SU-DHL-6 (cell line): Measurements from ENCODE around the gene BBLN.

Experiments
- CTCF ChIP-seq: fragments of 200-600 bp; sonication (generic); IDR thresholded peaks from one replicate; pipeline ENCODE4 v1.5.1; 2017; ENCODE audit warnings: antibody characterized with exemption, mild to moderate bottlenecking, low read length, moderate library complexity; ENCODE audit not compliant: insufficient read depth, poor library complexity, severe bottlenecking
- EZH2phosphoT487 ChIP-seq: fragments of 200-600 bp; sonication (generic), shearing (Covaris generic); conservative IDR thresholded peaks from 2 replicates; pipeline ENCODE4 v1.6.1; 2018; ENCODE audit warnings: mild to moderate bottlenecking, antibody characterized with exemption, low read length, moderate library complexity, mixed read lengths

DNA sequence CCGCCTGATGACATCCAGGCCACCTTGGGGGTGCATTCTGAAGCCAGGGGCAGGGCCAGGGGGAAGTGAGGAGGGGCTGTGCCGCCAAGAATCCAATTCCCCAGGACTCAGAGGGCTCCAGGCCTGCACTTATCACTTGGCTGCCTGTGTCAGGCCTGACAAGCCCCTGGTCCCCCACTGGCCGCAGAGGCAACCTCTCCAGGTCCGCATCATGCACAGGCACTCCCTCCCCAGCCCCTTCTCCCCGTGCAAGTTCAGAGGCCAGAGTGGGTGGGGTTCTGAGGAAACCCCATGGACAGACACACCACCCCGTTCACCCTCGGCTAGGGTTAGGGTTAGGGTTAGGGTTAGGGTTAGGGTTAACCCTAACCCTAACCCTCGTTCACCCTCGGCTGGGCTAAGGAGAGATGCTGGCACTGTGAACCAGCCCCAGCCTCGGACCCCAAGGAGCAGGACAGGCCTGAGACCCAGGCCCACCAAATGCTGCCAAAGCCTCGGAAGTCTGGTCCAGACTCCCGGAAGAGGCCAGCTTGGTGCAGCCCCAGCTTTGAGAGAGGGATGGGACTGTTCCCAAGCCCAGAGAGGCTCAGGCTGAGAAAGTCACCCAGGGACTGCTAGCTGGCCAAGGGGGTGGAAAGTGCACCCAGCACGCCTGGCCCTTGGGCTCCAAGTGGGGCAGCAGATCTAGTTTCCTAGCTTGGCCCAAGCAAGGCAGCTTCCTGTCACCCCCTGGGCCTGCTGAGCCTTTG, 5.9 kb upstream of the BBLN start:
- no peak for TF ChIP-seq CTCF
- no peak for TF ChIP-seq EZH2phosphoT487
